HG02885 (cell line): ENCODE measurements around the gene RGS10.
"Not testable (repeated sequence)": the region's sequence is repeated elsewhere in the genome, so short reads cannot be mapped to it uniquely, and the experiment has no call there.

Experiments
- ATAC-seq: cut with Tn5 transposase; IDR thresholded peaks from one replicate; pipeline ENCODE4 v1.9.1; 2021; ENCODE audit warnings: mild to moderate bottlenecking; ENCODE audit not compliant: unreplicated experiment, poor library complexity

The RGS10 gene, protein sequence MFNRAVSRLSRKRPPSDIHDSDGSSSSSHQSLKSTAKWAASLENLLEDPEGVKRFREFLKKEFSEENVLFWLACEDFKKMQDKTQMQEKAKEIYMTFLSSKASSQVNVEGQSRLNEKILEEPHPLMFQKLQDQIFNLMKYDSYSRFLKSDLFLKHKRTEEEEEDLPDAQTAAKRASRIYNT

DNA sequence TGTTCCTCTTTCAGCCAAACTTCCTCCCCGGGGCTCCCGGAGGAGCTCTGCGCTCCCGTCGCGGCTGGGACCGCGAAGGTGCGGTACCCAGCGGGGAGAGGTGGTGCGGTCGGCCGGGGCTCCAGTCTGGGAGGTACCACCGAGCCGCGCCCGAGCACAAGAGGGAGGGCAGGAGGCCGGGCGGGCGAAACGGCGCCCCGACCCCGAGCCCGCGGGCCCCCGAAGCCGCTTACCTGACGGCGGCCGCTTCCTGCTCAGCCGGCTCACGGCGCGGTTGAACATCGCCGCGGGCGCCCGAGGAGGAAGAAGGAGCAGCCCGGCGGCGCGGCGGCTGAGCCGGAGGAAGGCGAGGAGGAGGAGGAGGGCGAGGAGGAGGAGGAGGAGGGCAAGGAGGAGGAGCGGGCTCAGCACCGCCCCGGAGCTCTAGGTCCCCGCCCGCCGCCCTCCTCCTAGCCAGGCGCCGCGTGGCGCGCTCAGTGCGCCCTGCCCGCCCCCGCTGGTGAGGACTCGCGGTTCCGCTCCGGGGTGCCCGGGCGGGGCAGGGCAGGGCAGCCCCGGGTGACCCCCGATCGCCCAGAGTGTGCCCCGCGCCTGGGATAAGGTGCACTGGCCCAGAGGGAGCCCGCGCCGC lies at the start of gene RGS10:
TSS of gene RGS10 (minus strand) at position 363 of the 631 bp plus-strand sequence. CDS start at position 282, 81 bp downstream.
- peak; percentile 74 for ATAC-seq

DNA sequence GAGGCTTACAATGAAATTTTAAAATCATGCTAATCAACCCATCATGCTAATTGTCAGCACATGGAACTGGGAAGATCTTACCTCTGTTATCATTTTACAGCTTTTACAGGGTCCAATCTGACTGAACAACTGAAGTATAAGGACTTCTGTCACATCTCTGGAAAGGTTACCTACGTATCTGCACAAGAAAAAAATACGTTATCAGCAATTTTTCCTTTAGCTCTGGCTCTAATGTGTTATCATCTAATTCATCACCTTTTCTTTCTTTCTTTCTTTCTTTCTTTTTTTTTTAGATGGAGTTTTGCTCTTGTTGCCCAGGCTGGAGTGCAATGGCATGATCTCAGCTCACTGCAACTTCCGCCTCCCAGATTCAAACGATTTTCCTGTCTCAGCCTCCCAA lies 45.6 kb upstream of the RGS10 start:
- ATAC-seq, result no peak

DNA sequence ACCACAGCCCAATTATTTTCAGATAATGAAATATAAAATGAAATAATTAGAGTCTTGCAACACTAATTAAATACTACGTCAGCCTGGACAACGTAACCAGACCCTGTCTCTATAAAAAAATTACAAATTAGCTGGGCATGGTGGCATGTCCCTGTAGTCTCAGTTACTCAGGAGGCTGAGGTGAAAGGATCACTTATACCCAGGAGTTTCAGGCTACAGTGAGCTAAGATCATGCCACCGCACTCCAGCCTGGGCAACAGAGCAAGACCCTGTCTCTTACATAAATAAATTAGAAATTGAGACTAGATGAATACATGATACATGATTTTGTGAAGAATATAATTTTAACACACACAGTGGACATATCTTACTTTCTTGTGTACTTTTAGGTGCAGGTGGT lies 35.8 kb upstream of the RGS10 start:
- ATAC-seq, result no peak

DNA sequence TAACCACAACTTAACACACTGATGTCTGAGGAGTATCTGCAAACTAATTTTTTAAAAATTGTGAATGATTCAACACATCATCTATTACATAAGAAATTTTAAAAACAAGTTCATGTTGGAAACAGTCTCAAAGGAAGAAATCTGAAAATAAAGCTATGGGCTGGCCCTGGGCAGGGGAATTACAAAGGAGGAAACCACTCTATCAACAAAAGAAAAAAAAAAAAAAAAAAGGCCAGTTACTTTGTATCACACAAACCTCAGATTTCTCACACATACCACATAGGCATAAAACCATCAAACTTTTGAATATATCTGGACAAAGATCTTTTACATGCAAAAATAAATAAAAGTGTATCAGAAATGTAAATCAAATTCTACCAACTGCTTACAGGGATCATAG lies 33.5 kb upstream of the RGS10 start:
- no peak for ATAC-seq

DNA sequence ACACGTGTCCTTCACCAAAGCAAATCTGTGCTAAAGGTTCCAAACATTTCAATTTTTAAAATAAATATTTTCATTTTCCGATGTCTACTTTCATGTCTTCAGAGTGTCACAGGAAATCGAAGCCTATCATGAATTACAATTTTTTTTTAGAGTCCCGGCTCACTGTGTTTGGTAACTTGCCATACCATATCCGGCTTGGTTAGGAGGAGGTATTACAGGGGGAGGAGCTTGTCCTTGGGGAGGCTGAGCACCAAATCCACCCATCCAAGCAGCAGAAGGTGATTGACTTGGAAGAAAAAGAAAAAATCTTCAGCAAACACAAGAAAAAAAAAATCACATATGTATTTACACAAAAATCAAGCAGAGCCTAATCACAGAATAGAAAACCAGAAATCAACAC lies 33.0 kb upstream of the RGS10 start:
- no peak for ATAC-seq

DNA sequence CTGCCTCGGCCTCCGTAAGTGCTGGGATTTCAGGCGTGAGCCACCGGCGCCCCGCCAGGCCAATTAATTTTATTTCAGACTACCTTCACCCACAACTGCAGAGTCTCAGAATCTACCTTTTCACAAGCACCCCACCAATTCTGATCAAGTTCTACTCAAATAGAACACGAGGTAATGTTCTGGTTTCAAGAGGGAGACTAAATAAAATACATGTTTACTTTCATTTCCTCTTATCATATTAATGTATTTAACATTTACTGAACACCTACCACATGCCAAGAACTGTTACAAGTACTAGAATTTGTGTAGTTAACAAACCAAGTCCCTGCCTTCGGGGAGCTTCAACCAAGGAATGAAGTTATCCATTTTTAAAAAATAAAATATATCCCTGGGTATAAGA lies 25.5 kb upstream of the RGS10 start:
- ATAC-seq, result no peak

DNA sequence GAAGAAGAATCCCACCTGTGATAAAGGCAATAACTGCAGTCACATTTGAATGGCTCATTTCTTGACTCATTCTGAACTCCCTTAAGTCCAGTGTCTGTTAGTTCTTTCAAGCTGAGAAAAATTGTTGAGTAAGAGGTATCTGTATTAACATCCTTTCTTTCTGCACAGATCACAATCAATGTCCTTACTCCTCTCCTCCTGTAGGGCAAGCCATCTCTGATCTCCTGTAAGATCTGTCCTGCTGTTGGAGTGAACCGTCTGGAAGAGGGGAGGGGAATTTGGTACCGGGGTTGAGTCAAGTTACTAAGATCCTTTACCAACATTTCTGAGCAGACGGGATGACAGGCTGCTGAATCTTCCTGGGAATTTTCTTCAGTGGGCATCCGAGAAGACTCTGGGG lies 19.6 kb upstream of the RGS10 start:
- ATAC-seq, result no peak

DNA sequence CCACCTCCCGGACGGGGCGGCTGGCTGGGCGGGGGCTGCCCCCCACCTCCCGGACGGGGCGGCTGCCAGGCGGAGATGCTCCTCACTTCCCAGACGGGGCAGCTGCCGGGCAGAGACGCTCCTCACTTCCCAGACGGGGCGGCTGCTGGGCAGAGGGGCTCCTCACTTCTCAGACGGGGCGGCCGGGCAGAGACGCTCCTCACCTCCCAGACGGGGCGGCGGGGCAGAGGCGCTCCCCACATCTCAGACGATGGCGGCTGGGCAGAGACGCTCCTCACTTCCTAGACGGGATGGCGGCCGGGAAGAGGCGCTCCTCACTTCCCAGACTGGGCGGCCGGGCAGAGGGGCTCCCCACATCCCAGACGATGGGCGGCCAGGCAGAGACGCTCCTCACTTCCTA lies 17.0 kb upstream of the RGS10 start:
- ATAC-seq, result not testable (repeated sequence)

DNA sequence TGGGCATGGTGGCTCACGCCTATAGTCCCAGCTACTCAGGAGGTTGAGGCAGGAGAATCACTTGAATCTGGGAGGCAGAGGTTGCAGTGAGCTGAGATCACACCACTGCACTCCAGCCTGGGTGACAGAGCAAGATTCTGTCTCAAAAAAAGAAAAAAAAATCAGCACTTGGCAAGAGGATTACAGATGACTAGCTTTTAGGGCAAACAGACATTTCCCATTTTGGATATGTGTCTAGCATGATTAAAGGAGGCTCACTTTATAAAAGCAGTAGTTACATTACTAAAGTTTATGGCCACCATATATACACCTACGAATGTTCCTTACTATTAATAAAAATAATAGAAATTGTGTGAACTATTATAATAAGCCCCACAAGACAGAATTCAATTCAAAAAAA lies 13.6 kb upstream of the RGS10 start:
- not testable (repeated sequence) for ATAC-seq

DNA sequence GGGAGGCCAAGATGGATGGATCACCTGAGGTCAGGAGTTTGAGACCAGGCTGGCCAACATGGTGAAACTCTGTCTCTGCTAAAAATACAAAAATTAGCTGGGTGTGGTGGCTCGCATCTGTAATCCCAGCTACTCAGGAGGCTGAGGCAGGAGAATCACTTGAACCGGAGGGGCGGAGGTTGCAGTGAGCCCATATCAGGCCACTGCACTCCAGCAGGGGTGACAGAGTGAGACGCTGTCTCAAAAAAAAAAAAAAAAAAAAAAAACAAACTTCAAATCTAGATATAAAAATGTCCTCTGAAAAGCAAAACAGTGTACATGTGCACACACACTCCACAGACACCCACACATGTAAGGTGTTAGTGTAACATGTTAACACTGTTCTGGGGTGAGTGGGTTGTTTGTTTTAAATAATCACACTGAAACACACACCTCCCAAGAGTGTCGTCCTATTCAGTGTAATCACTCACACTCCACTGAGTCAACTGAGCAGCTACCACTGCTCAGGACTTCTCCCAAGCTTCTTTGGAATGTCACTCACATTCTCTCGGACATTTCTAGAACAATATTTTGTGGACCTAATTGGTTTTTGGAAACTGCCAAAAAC lies 12.8 kb upstream of the RGS10 start:
- ATAC-seq, result no peak

DNA sequence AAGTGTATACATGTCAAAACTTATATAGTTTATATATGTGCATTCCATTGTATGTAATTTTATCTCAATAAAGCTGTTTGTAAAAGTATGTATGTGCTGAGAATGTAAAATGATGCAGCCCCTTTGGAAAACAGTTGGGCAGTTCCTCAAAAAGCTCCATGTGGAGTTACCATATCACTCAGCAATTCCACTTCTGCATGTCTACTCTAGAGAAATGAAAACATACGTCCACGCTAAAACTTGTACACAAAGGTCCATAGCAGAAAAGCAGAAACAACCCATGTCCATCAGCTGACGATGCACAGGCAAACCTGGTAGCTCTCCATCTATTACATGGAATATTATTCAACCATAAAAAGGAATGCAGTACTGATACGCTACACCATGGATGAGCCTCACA lies 8.3 kb upstream of the RGS10 start:
- no peak for ATAC-seq

DNA sequence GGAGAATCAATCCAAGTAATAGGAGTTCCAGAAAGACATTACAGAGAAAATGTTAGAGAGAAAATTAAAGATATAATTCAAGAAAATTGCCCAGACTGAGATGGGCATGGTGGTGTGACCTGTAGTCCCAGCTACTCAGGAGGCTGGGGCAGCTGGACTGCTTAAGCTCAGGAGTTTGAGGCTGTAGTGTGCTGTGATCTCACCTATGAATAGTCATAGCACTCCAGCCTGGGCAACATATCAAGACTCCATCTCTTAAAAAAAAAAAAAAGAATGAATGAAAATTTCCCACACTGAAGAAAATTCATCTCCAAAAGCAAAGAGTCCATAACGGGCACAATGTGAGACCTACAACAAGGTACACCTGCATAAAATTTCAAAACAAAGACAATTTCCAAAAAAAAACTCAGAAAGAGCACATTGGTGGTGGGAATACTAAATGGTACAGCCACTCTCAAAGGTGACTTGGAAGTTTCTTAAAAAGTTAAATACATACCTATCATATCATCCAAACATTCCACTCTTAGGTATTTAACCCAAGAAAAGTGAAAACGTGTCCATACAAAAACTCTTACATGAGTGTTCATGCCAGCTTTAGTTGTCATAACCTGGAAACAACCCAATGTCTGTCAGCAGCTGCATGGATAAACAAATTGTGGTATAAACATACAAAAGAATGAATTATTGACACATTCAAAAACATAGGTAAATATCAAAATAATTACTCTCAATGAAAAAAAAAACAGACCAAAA lies 6.9 kb upstream of the RGS10 start:
- no peak for ATAC-seq

DNA sequence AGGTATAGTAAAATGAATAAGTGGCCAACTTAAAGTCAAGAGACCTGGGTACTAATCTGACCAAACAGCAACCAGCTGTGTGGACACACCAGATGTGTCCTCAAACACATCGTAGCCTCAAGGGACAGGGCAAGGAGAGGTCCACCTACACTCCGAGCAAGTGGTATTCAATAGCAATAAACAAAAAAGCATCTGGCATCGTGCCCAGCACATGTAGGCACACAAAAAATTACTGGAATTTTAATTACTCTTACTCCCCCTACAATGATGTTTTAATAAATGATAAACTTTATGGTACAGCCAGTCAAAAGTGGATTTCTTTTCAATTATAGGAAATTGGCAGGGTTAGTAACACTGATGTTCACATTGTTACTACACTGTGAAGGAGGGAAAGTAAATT lies 3.5 kb upstream of the RGS10 start:
- no peak for ATAC-seq

DNA sequence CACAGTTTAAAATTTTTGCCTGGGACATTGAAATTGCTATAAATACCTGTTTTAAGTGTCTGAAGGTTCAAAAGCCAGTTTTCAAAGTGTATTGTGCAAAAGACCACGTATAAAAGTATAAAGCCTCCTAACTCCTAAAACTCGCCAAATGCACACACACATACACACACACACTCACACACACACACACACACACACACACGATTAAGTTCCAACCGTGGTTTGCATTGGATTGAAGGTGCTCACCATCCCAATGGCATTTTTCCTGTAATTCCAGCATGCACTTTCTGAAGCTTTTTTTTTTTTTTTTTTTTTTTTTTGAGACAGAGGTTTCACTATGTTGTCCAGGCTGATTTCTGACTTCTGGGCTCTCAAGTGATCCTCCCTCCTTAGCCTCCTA lies 2.8 kb upstream of the RGS10 start:
- no peak for ATAC-seq

DNA sequence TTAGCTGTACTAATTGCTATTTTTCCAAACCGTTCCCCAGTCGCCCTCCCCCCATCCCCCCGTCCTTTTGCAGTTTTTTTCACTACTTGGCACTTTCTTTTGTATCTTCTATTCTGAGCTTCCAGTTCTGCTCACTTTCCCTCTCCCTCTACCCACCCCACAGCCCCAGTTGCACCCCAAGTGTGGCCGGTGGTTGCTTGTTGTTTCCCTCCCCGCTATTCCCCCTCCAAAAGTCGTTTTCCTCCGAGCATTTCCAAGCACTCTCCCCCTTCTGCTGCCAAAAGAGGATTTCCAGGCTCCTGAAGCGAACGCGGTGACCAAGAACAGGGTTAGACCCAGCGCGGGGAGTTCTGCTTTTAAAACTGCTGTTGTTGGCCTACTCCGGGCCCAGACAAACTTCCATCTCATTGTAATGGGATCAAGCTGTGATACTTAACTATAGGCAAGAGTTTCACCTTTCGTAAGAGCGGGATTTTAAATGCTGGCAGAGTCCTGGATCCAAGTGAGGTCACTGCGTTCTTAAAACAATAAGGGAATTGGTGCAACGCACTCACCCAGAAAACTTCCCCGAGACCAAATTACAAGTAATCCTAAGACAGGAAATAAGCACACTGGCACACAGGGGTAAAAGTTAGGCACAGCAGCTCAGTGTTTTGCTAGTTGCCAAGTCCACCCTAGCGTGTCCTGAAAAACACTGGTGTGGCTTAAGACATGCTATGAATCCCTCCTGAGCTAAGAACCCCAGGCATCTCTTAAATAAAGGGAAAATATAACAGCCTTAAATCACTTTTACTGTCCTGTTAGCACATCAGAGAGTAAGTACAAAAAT lies 1.5 kb upstream of the RGS10 start:
- ATAC-seq, result no peak

DNA sequence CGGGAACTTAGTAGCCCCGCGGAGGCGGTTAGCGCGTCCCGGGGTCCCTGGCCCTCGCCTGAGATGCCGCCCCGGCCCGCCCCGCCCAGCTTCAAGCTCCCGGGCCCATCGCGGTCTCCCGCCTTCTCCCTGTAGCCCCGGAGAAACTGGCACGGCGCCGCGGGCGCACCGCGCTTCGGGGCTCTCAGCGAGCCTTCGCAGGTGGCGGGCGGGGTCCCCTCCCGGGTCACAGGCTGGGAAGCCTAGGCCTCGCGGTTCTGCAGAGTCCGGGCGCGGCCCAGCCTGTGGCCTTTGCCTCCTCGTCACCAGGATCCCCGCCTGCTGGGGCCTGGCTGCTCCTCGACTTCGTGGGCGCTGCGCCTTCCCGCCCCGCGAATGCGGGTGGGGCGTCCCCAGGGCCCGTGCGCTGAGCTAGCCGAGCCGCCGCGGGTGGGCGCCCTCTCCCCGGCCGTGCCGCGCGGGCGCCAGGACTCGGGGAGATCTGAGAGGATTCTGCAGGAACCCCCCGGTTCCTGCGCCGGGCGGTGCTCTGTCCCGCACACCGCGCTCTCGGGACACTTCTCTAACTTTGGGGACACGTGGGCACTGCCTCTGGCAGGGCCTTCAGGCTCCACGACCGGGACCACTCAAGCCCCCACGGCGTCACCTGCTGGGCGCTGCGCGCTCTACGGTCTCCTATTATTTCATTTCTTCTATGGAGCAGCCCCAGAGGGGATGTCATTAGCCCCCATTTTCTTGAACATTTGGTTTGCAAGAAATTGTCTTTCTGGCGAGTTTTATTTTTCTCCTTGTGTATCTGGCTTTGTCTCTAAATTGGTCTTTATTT lies 682 bp upstream of the RGS10 start:
- peak; percentile 46 for ATAC-seq

DNA sequence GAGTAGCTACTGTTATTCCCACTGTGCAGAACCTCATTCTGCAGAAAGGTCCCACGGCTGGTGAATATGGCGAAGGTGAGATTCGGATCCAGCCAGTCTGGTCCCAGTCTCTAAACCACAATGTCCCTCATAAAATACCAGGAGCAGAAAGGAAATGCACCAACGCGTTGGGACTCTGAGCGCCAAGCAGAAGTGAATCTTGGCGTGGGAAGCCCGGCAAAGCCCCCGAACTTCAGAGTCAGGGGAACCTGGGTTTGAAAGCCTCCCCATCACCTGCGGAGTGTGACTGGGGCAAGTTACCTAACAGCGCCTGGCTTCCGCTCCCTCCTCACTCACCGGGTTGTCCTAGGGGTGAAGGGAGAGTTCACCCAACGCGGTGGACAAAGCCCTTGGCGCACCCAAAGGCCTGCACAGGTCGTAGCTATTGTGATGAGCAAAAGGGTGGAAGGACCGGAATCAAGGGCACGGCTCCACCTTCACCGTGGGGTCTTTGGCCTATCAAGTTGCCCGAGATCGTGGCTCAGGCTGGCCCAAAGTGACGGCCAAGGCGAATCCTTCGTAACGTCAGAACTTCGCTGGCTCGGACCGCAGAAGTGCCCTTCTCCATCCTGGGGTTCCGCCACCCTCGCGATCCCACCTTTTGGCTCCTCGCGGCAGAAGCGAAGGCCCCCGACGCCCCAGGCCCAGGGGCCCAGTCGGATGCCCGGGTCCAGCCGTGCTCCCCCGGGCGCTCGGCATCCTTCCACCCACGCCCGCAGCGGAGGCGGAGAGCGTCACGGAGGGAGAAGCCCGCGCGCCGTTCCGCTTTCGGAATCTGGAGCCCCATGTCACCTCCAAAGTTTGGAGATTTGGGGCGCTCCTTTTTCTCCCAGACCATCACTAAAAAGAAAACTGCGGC lies 811 bp downstream of the RGS10 start:
- no peak for ATAC-seq

DNA sequence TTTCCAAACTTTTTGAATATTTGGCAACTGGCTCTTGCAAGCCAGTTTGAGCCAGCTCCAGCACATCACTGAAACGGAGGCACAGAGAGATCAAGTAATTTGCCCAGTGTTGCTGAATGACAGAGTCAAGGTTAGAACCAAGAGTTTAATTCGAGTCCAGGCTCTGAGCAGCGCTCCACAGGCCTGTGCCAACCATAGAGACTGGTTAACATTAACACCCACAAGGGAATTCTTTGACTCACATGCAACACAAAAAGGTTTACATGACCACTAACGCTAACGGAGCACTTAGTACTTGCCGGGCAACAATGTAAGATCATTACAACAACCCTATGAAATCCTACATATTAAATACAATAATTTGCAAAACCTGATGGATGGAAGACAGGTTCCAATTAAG lies 1.5 kb downstream of the RGS10 start:
- ATAC-seq, result no peak

DNA sequence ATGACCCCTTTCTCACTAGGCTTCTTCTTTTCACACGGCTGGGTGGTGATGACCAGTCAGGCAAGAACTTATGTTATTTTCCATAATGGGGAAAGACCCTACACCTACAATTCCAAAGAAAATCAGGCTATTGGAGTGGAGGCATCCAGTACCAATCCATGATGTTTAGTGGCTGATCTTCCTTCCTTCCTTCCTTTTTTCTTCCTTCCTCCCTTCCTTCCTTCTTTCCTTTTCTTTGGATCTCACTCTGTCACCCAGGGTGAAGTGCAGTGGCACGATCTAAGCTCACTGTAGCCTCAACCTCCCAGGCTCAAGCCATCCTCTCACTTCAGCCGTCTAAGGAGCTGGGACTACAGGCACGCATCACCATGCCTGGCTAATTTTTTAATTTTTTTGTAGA lies 2.5 kb downstream of the RGS10 start:
- ATAC-seq, result no peak
